Muscle layer of colon (tissue), 2 donors: ENCODE measurements around the gene LMBRD1.
"Not testable (repeated sequence)": the region's sequence is repeated elsewhere in the genome, so short reads cannot be mapped to it uniquely, and the experiment has no call there.

Source experiments
- H3K27ac ChIP-seq: one replicate; pipeline ENCODE4 v1.7.0; 2013; ENCODE audit warnings: low read depth, mild to moderate bottlenecking, low read length, moderate library complexity
- H3K27me3 ChIP-seq, 2 donors: one replicate each; pipeline ENCODE4 v1.7.0; 2013; ENCODE audit warnings: low read length in 2 of 2, mild to moderate bottlenecking in 2 of 2; ENCODE audit not compliant: insufficient read depth in 2 of 2, control insufficient read depth in 1 of 2
- H3K36me3 ChIP-seq: one replicate; pipeline ENCODE4 v1.7.0; 2013; ENCODE audit warnings: mild to moderate bottlenecking, low read length; ENCODE audit not compliant: insufficient read depth
- H3K4me1 ChIP-seq: one replicate; pipeline ENCODE4 v1.7.0; 2013; ENCODE audit warnings: mild to moderate bottlenecking, low read length; ENCODE audit not compliant: insufficient read depth
- H3K4me3 ChIP-seq, 2 donors: one replicate each; pipeline ENCODE4 v1.7.0; 2013; ENCODE audit warnings: low read length in 2 of 2, low read depth in 1 of 2, mild to moderate bottlenecking in 1 of 2, moderate library complexity in 1 of 2
- H3K9ac ChIP-seq: one replicate; pipeline ENCODE4 v1.7.0; 2013; ENCODE audit warnings: low read length
- H3K9me3 ChIP-seq: one replicate; pipeline ENCODE4 v1.7.0; 2013; ENCODE audit warnings: mild to moderate bottlenecking, low read length
- donor health status: abdominal sarcoma.
- donor health status: Adenocarcinoma of cecum.

The LMBRD1 gene

GRCh38 chr6:69819138-69819537 lies 22.3 kb upstream of the LMBRD1 start:
- Histone ChIP-seq H3K4me3 (no peak overlapping the region), H3K4me1 (no peaks in the 10 kb centered on the region), H3K36me3 (no peaks in the 10 kb centered on the region), H3K9me3 (no peaks in the 10 kb centered on the region), H3K9ac (no peak overlapping the region), H3K27me3 (no peaks in the 10 kb centered on the region), H3K27ac (no peak overlapping the region)

GRCh38 chr6:69818223-69818930 lies 21.6 kb upstream of the LMBRD1 start:
- no peak overlapping the region for H3K4me3 ChIP-seq
- H3K36me3 ChIP-seq: no peaks in the 10 kb centered on the region
- H3K9ac ChIP-seq: no peak overlapping the region
- H3K27ac ChIP-seq: no peak overlapping the region
- no peaks in the 10 kb centered on the region for H3K27me3 ChIP-seq
- no peaks in the 10 kb centered on the region for H3K9me3 ChIP-seq
- H3K4me1 ChIP-seq: no peaks in the 10 kb centered on the region

GRCh38 chr6:69817358-69817757 lies 20.5 kb upstream of the LMBRD1 start:
- no peaks in the 10 kb centered on the region for H3K36me3 ChIP-seq
- no peak overlapping the region for H3K9ac ChIP-seq
- no peak overlapping the region for H3K27ac ChIP-seq
- H3K4me1 ChIP-seq: no peaks in the 10 kb centered on the region
- no peak overlapping the region for H3K4me3 ChIP-seq
- H3K9me3 ChIP-seq: no peaks in the 10 kb centered on the region
- H3K27me3 ChIP-seq: no peaks in the 10 kb centered on the region

GRCh38 chr6:69816569-69816968 lies 19.8 kb upstream of the LMBRD1 start:
- Histone ChIP-seq H3K9me3 (no peaks in the 10 kb centered on the region), H3K4me3 (no peak overlapping the region), H3K36me3 (no peaks in the 10 kb centered on the region), H3K27ac (no peak overlapping the region), H3K4me1 (no peaks in the 10 kb centered on the region), H3K9ac (no peak overlapping the region), H3K27me3 (no peaks in the 10 kb centered on the region)

GRCh38 chr6:69816026-69816425 lies 19.2 kb upstream of the LMBRD1 start:
- no peaks in the 10 kb centered on the region for H3K36me3 ChIP-seq
- H3K9ac ChIP-seq: no peak overlapping the region
- H3K4me1 ChIP-seq: no peaks in the 10 kb centered on the region
- H3K9me3 ChIP-seq: no peaks in the 10 kb centered on the region
- no peak overlapping the region for H3K27ac ChIP-seq
- no peaks in the 10 kb centered on the region for H3K27me3 ChIP-seq
- no peak overlapping the region for H3K4me3 ChIP-seq

GRCh38 chr6:69813508-69813907 lies 16.7 kb upstream of the LMBRD1 start:
- no peak overlapping the region for H3K9ac ChIP-seq
- H3K27me3 ChIP-seq: no peaks in the 10 kb centered on the region
- H3K4me3 ChIP-seq: no peak overlapping the region
- H3K4me1 ChIP-seq: no peaks in the 10 kb centered on the region
- H3K36me3 ChIP-seq: no peaks in the 10 kb centered on the region
- no peaks in the 10 kb centered on the region for H3K9me3 ChIP-seq
- H3K27ac ChIP-seq: no peak overlapping the region

- H3K9me3 ChIP-seq: no peaks in the 10 kb centered on the region
- H3K36me3 ChIP-seq: no peaks in the 10 kb centered on the region
- no peaks in the 10 kb centered on the region for H3K27me3 ChIP-seq
- H3K4me3 ChIP-seq: no peak overlapping the region
- no peak overlapping the region for H3K27ac ChIP-seq
- H3K9ac ChIP-seq: no peak overlapping the region
- no peaks in the 10 kb centered on the region for H3K4me1 ChIP-seq
Measured at GRCh38 chr6:69812746-69813427, 16.1 kb upstream of the LMBRD1 start.

- Histone ChIP-seq H3K4me3 (no peak overlapping the region), H3K9me3 (no peaks in the 10 kb centered on the region), H3K9ac (no peak overlapping the region), H3K27me3 (no peaks in the 10 kb centered on the region), H3K4me1 (peaks cover under 1% of the 10 kb centered on the region), H3K27ac (no peak overlapping the region), H3K36me3 (no peaks in the 10 kb centered on the region)
Measured at GRCh38 chr6:69802995-69803394, 6.2 kb upstream of the LMBRD1 start.

- Histone ChIP-seq H3K4me3 (no peak overlapping the region), H3K9ac (no peak overlapping the region), H3K9me3 (no peaks in the 10 kb centered on the region), H3K27ac (no peak overlapping the region), H3K4me1 (peaks cover 10% of the 10 kb centered on the region), H3K27me3 (no peaks in the 10 kb centered on the region), H3K36me3 (no peaks in the 10 kb centered on the region)
Measured at GRCh38 chr6:69801711-69802110, 4.9 kb upstream of the LMBRD1 start.

- no peaks in the 10 kb centered on the region for H3K36me3 ChIP-seq
- no peaks in the 10 kb centered on the region for H3K27me3 ChIP-seq
- peaks cover 10% of the 10 kb centered on the region for H3K4me1 ChIP-seq
- no peak overlapping the region for H3K4me3 ChIP-seq
- H3K9ac ChIP-seq: no peak overlapping the region
- no peak overlapping the region for H3K27ac ChIP-seq
- H3K9me3 ChIP-seq: no peaks in the 10 kb centered on the region
Measured at GRCh38 chr6:69801225-69801624, 4.4 kb upstream of the LMBRD1 start.

GRCh38 chr6:69798796-69799195 lies 2.0 kb upstream of the LMBRD1 start:
- not testable (repeated sequence) for H3K9ac ChIP-seq, H3K27ac ChIP-seq, H3K4me3 ChIP-seq, H3K4me1 ChIP-seq, H3K36me3 ChIP-seq, H3K9me3 ChIP-seq, H3K27me3 ChIP-seq
